ENCODE data around the gene DSE.

The DSE gene

DNA sequence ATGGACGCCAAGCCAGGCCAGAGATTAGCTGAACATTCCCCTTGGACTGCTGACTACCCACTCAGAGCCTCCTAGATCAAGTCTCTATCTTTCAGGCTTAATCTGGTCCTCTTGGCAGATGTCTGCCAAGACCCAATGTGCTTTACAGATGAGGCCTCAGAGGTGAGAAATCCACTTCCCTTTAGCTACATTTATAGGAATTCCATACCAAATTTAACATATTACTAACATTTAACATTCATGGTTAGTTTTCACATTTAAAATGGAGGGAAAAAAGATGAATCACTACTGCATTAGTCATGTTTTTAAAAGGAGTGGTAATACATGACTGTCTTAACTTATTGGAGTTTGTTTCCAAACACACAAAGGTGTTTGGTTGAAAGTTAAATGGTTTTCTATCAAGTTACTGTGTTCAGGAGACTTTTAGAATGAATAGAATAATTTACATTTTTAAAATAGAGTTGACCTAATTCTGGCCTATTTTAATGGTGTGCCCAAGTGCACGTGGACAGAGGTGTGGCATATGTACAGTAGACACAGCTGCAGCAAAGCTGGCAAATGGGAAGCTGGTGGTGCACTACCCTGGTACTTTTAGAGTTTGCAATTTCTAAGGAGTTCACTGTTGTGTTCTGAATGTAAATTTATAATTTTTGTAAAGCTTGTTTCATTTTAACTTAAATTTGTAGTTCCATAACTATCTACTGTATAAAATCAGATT lies 48.5 kb downstream of the DSE start:
- Histone ChIP-seq H3K4ac (ENCODE audit: low read depth in 1 of 2, low read length in 2 of 2) (no peak overlapping the region), H3K79me1 (replicated peaks; ENCODE audit: low read length, poor library complexity, severe bottlenecking) (peaks cover 16% of the 10 kb centered on the region), H3K4me1 (ENCODE audit: control insufficient read depth, insufficient read depth, low read depth, low read length) (peaks cover 3% of the 10 kb centered on the region), H3K18ac (ENCODE audit: low read depth in 1 of 2, low read length in 2 of 2) (peak overlapping the region in 1 of 2 experiments; percentile 22), H3K4me3 (ENCODE audit: insufficient read depth in 1 of 2, low read depth in 1 of 2, low read length in 2 of 2) (no peak overlapping the region), H2BK15ac (ENCODE audit: low read depth, poor library complexity, severe bottlenecking) (no peak overlapping the region), H2AFZ (ENCODE audit: low read depth, low read length) (no peak overlapping the region), H3K9me3 (ENCODE audit: control insufficient read depth, low read length) (no peaks in the 10 kb centered on the region), H3K27me3 (ENCODE audit: control insufficient read depth in 1 of 2, insufficient read depth in 1 of 2, low read length in 2 of 2) (no peaks in the 10 kb centered on the region), H3K14ac (ENCODE audit: low read length in 2 of 2) (peak overlapping the region in 1 of 2 experiments; percentile 75), H4K91ac (ENCODE audit: low read length) (no peak overlapping the region), H2BK120ac (ENCODE audit: low read depth, low read length) (no peak overlapping the region), H3K4me2 (ENCODE audit: low read length, poor library complexity, severe bottlenecking) (no peak overlapping the region), H2AK5ac (ENCODE audit: low read length, severe bottlenecking) (no peak overlapping the region), H3K23ac (ENCODE audit: low read length in 2 of 2) (no peak overlapping the region), H3K9ac (ENCODE audit: low read length) (no peak overlapping the region), H2BK12ac (ENCODE audit: low read length in 2 of 2) (no peak overlapping the region), H4K8ac (ENCODE audit: low read length) (no peak overlapping the region), H3K36me3 (ENCODE audit: control insufficient read depth in 1 of 2, insufficient read depth in 2 of 2, low read depth in 1 of 2, low read length in 2 of 2) (no peaks in the 10 kb centered on the region), H3K27ac (ENCODE audit: low read length, poor library complexity, severe bottlenecking) (no peak overlapping the region), H2BK5ac (ENCODE audit: low read depth, low read length, poor library complexity, severe bottlenecking) (no peak overlapping the region)
- WGBS = 85% methylated on average over 2 of the region's 2 CpGs
- no peak for DNase-seq

DNA sequence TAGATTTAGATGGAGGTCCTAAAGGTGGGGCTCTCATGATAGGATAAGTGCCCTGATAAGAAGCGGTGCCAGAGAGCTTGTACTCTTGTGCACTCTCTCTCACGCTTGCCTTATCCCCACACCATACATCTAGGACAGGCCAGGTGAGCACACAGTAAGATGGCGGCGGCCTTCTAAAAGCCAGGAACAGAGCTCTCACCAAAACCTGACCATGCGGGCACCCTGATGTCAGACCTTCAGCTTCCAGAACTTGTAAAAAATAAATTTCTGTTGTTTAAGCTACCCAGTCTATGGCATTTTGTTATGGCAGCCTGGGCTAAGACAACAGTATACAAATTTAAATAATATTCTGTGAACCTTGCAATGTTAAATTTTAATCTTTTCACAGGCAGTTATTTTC lies 49.6 kb downstream of the DSE start:
- Histone ChIP-seq H3K27me3 (ENCODE audit: control insufficient read depth in 1 of 2, insufficient read depth in 1 of 2, low read length in 2 of 2) (no peaks in the 10 kb centered on the region), H2BK12ac (ENCODE audit: low read length in 2 of 2) (no peak overlapping the region), H3K79me1 (replicated peaks; ENCODE audit: low read length, poor library complexity, severe bottlenecking) (peaks cover 15% of the 10 kb centered on the region), H2BK15ac (ENCODE audit: low read depth, poor library complexity, severe bottlenecking) (no peak overlapping the region), H3K9ac (ENCODE audit: low read length) (no peak overlapping the region), H4K8ac (ENCODE audit: low read length) (no peak overlapping the region), H4K91ac (ENCODE audit: low read length) (no peak overlapping the region), H3K9me3 (ENCODE audit: control insufficient read depth, low read length) (no peaks in the 10 kb centered on the region), H3K36me3 (ENCODE audit: control insufficient read depth in 1 of 2, insufficient read depth in 2 of 2, low read depth in 1 of 2, low read length in 2 of 2) (no peaks in the 10 kb centered on the region), H3K4ac (ENCODE audit: low read depth in 1 of 2, low read length in 2 of 2) (no peak overlapping the region), H3K27ac (ENCODE audit: low read length, poor library complexity, severe bottlenecking) (no peak overlapping the region), H3K4me2 (ENCODE audit: low read length, poor library complexity, severe bottlenecking) (no peak overlapping the region), H3K14ac (ENCODE audit: low read length in 2 of 2) (no peak overlapping the region), H3K18ac (ENCODE audit: low read depth in 1 of 2, low read length in 2 of 2) (peak overlapping the region in 1 of 2 experiments; percentile 66), H2BK5ac (ENCODE audit: low read depth, low read length, poor library complexity, severe bottlenecking) (no peak overlapping the region), H3K4me3 (ENCODE audit: insufficient read depth in 1 of 2, low read depth in 1 of 2, low read length in 2 of 2) (no peak overlapping the region), H3K23ac (ENCODE audit: low read length in 2 of 2) (no peak overlapping the region), H2BK120ac (ENCODE audit: low read depth, low read length) (no peak overlapping the region), H3K4me1 (ENCODE audit: control insufficient read depth, insufficient read depth, low read depth, low read length) (peaks cover 3% of the 10 kb centered on the region), H2AFZ (ENCODE audit: low read depth, low read length) (no peak overlapping the region), H2AK5ac (ENCODE audit: low read length, severe bottlenecking) (no peak overlapping the region)
- no peak for DNase-seq
- 100% methylated on average over 4 of the region's 5 CpGs for WGBS

DNA sequence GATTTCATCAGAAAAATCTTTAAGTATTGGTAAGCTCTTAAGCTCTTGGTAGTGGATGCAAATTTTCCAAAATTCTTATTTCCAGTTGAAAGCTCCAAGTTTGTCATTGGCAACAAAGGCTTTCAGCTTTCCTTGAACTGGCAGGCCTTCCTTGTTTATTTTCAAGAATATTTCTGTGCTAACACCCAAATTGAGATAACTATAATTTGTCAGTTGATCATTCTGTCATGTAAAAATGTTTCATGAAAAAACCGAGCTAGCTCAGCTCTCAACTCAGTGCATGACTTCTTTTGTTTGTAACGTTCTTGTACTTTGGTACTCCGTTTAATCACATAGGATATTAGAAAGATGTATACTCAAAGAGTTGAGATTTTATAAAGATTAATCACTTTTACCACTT lies 51.5 kb downstream of the DSE start:
- Histone ChIP-seq H4K8ac (ENCODE audit: low read length) (no peak overlapping the region), H4K91ac (ENCODE audit: low read length) (no peak overlapping the region), H3K27ac (ENCODE audit: low read length, poor library complexity, severe bottlenecking) (no peak overlapping the region), H3K4me3 (ENCODE audit: insufficient read depth in 1 of 2, low read depth in 1 of 2, low read length in 2 of 2) (no peak overlapping the region), H3K4me1 (ENCODE audit: control insufficient read depth, insufficient read depth, low read depth, low read length) (peaks cover 3% of the 10 kb centered on the region), H2BK15ac (ENCODE audit: low read depth, poor library complexity, severe bottlenecking) (no peak overlapping the region), H3K9ac (ENCODE audit: low read length) (no peak overlapping the region), H2AFZ (ENCODE audit: low read depth, low read length) (no peak overlapping the region), H3K36me3 (ENCODE audit: control insufficient read depth in 1 of 2, insufficient read depth in 2 of 2, low read depth in 1 of 2, low read length in 2 of 2) (peaks cover 3 to 9% of the 10 kb centered on the region in 2 experiments), H3K9me3 (ENCODE audit: control insufficient read depth, low read length) (no peaks in the 10 kb centered on the region), H3K4ac (ENCODE audit: low read depth in 1 of 2, low read length in 2 of 2) (no peak overlapping the region), H3K4me2 (ENCODE audit: low read length, poor library complexity, severe bottlenecking) (no peak overlapping the region), H2AK5ac (ENCODE audit: low read length, severe bottlenecking) (no peak overlapping the region), H2BK5ac (ENCODE audit: low read depth, low read length, poor library complexity, severe bottlenecking) (no peak overlapping the region), H3K79me1 (replicated peaks; ENCODE audit: low read length, poor library complexity, severe bottlenecking) (peaks cover 18% of the 10 kb centered on the region), H3K23ac (ENCODE audit: low read length in 2 of 2) (no peak overlapping the region), H2BK12ac (ENCODE audit: low read length in 2 of 2) (no peak overlapping the region), H3K14ac (ENCODE audit: low read length in 2 of 2) (no peak overlapping the region), H3K27me3 (ENCODE audit: control insufficient read depth in 1 of 2, insufficient read depth in 1 of 2, low read length in 2 of 2) (no peaks in the 10 kb centered on the region), H3K18ac (ENCODE audit: low read depth in 1 of 2, low read length in 2 of 2) (no peak overlapping the region), H2BK120ac (ENCODE audit: low read depth, low read length) (no peak overlapping the region)
- no peak for DNase-seq
- 80% methylated on average over 1 of the region's 3 CpGs for WGBS

DNA sequence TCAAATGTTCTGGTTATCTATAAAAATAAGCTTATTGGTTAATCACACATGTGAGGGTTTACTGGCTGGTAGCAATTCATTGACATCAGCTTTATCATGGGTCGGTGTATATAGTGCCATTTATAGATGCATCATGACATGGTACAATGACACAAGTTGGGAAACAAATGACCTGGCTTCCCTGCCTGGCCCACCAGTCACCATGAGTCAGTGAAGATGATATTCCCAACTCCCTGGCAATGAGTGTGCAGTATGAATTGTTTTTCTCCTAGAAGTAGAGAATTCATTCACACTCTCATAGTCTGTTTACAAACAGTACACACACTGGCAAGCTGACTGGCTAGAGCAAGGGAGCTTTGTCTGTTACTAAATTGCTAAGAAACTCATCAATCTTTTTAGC lies 53.3 kb downstream of the DSE start:
- Histone ChIP-seq H4K8ac (ENCODE audit: low read length) (no peak overlapping the region), H3K27ac (ENCODE audit: low read length, poor library complexity, severe bottlenecking) (no peak overlapping the region), H3K14ac (ENCODE audit: low read length in 2 of 2) (no peak overlapping the region), H3K23ac (ENCODE audit: low read length in 2 of 2) (no peak overlapping the region), H2BK12ac (ENCODE audit: low read length in 2 of 2) (no peak overlapping the region), H3K9me3 (ENCODE audit: control insufficient read depth, low read length) (no peaks in the 10 kb centered on the region), H3K18ac (ENCODE audit: low read depth in 1 of 2, low read length in 2 of 2) (no peak overlapping the region), H3K9ac (ENCODE audit: low read length) (peak overlapping the region; percentile 61), H3K4ac (ENCODE audit: low read depth in 1 of 2, low read length in 2 of 2) (no peak overlapping the region), H3K4me2 (ENCODE audit: low read length, poor library complexity, severe bottlenecking) (no peak overlapping the region), H3K79me1 (replicated peaks; ENCODE audit: low read length, poor library complexity, severe bottlenecking) (peaks cover 15% of the 10 kb centered on the region), H3K27me3 (ENCODE audit: control insufficient read depth in 1 of 2, insufficient read depth in 1 of 2, low read length in 2 of 2) (no peaks in the 10 kb centered on the region), H3K4me3 (ENCODE audit: insufficient read depth in 1 of 2, low read depth in 1 of 2, low read length in 2 of 2) (no peak overlapping the region), H2AFZ (ENCODE audit: low read depth, low read length) (no peak overlapping the region), H2BK120ac (ENCODE audit: low read depth, low read length) (no peak overlapping the region), H2BK15ac (ENCODE audit: low read depth, poor library complexity, severe bottlenecking) (no peak overlapping the region), H3K4me1 (ENCODE audit: control insufficient read depth, insufficient read depth, low read depth, low read length) (peaks cover 2% of the 10 kb centered on the region), H3K36me3 (ENCODE audit: control insufficient read depth in 1 of 2, insufficient read depth in 2 of 2, low read depth in 1 of 2, low read length in 2 of 2) (peaks cover 7 to 22% of the 10 kb centered on the region in 2 experiments), H2BK5ac (ENCODE audit: low read depth, low read length, poor library complexity, severe bottlenecking) (no peak overlapping the region), H4K91ac (ENCODE audit: low read length) (no peak overlapping the region), H2AK5ac (ENCODE audit: low read length, severe bottlenecking) (no peak overlapping the region)
- 64% methylated on average over 1 of the region's 1 CpG for WGBS
- DNase-seq = peak; percentile 57

Data from mesenchymal stem cell (in vitro differentiated cells and primary cell).